Calu3 (cell line): ENCODE measurements around the gene EIF2S3B. TPM values are rescaled to one million over a fixed set of nuclear protein-coding genes. Genes with fewer than 3 reads are reported as not detected.

Experiments used
- BruUV-seq: library from RNA; stranded (reverse); fragments of 400-500 nt; replicated peaks from 2 replicates; lab custom pipeline; 2021; lab: Mats Ljungman, UMichigan
- CTCF ChIA-PET: fragments of 300-600 bp; sonication (Branson Sonifier 250); formaldehyde crosslinking; loops from one replicate; lab custom pipeline; 2022; ENCODE audit warnings: antibody characterized with exemption; lab: Charles Lee
- DNase-seq: peaks from one replicate; pipeline ENCODE4 v3.0.0; 2022
- H3K27ac Mint-ChIP-seq: one replicate; pipeline ENCODE4 v1.8.0; 2022; ENCODE audit warnings: mixed read lengths; ENCODE audit not compliant: unreplicated experiment
- H3K27me3 Mint-ChIP-seq: one replicate; pipeline ENCODE4 v1.8.0; 2022; ENCODE audit warnings: mixed read lengths; ENCODE audit not compliant: unreplicated experiment
- H3K36me3 Mint-ChIP-seq: one replicate; pipeline ENCODE4 v1.8.0; 2022; ENCODE audit warnings: mild to moderate bottlenecking, moderate library complexity, mixed read lengths; ENCODE audit not compliant: insufficient read depth, unreplicated experiment
- H3K4me1 Mint-ChIP-seq: one replicate; pipeline ENCODE4 v1.8.0; 2022; ENCODE audit warnings: mild to moderate bottlenecking, low read depth, mixed read lengths; ENCODE audit not compliant: unreplicated experiment
- H3K4me3 Mint-ChIP-seq: one replicate; pipeline ENCODE4 v1.8.0; 2022; ENCODE audit warnings: mild to moderate bottlenecking, low read depth, moderate library complexity, mixed read lengths; ENCODE audit not compliant: unreplicated experiment
- H3K9me3 Mint-ChIP-seq: one replicate; pipeline ENCODE4 v1.8.0; 2022; ENCODE audit warnings: low read depth, mixed read lengths; ENCODE audit not compliant: unreplicated experiment
- CTCF ChIP-seq: fragments of 200-600 bp; IDR thresholded peaks from one replicate; pipeline ENCODE4 v1.8.0; 2022; ENCODE audit warnings: antibody characterized with exemption; ENCODE audit not compliant: unreplicated experiment
- intact Hi-C: fragments of 100-400 bp; cut with micrococcal nuclease; formaldehyde crosslinking; loops from one replicate; pipeline ENCODE4 v1.10.0; 2022; ENCODE audit not compliant: unreplicated experiment
- total RNA-seq: library from RNA; stranded (reverse); gene quantifications from 2 replicates; pipeline ENCODE4 v1.2.3, GENCODE V29; 2022

The EIF2S3B gene
- total RNA-seq, 1 experiment from 2014 or later: 5.7 TPM

- CTCF ChIA-PET: no interaction called here
Measured at GRCh38 chr12:10537721-10538120, 32.0 kb downstream of the EIF2S3B start.

GRCh38 chr12:10540776-10541205 is 35.1 kb downstream of the EIF2S3B start:
- Mint-ChIP-seq H3K9me3 (no peaks in the 10 kb centered on the region), H3K27me3 (no peaks in the 10 kb centered on the region), H3K36me3 (no peaks in the 10 kb centered on the region), H3K27ac (no peak overlapping the region), H3K4me3 (no peak overlapping the region), H3K4me1 (no peaks in the 10 kb centered on the region)
- CTCF ChIA-PET: no interaction called here
- TF ChIP-seq CTCF: no peak
- intact Hi-C loops: no loop called here
- DNase-seq: no peak
- no TSS peak for BruUV-seq

More at GRCh38 chr12:10537721-10538120, 32.0 kb downstream of the EIF2S3B start:
- Mint-ChIP-seq H3K27me3 (no peaks in the 10 kb centered on the region), H3K9me3 (no peaks in the 10 kb centered on the region), H3K27ac (no peak overlapping the region), H3K4me3 (no peak overlapping the region), H3K4me1 (no peaks in the 10 kb centered on the region), H3K36me3 (no peaks in the 10 kb centered on the region)
- no TSS peak for BruUV-seq
- intact Hi-C loops: no loop called here
- no peak for TF ChIP-seq CTCF
- no peak for DNase-seq

DNA sequence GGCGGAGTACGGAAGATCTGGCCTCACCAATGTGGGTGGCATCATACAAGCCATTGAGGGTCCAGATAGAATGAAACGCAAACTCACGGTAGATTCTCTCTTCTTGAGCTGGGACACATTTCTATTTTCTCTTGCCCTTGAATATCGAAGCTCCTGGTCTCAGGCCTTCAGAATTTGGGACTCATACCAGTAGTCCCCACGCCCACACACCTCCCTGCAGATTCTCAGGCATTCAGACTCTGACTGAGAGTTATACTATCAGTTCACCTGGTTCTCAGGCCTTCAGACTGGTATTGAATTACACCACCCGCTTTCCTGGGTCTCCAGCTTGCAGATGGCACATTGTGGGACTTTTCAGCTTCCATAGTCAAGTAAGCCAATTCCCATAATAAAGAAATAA is 37.8 kb downstream of the EIF2S3B start:
- Mint-ChIP-seq H3K27ac (no peak overlapping the region), H3K36me3 (no peaks in the 10 kb centered on the region), H3K27me3 (no peaks in the 10 kb centered on the region), H3K4me1 (no peaks in the 10 kb centered on the region), H3K4me3 (no peak overlapping the region), H3K9me3 (no peaks in the 10 kb centered on the region)
- no TSS peak for BruUV-seq
- no peak for DNase-seq
- intact Hi-C loops: no loop called here
- CTCF ChIA-PET: interaction anchor here (0.6 kb wide), 1 partner anchor 21 kb away, joined by 3 read pairs; no protein-coding TSS in a partner anchor
- TF ChIP-seq CTCF: no peak

DNA sequence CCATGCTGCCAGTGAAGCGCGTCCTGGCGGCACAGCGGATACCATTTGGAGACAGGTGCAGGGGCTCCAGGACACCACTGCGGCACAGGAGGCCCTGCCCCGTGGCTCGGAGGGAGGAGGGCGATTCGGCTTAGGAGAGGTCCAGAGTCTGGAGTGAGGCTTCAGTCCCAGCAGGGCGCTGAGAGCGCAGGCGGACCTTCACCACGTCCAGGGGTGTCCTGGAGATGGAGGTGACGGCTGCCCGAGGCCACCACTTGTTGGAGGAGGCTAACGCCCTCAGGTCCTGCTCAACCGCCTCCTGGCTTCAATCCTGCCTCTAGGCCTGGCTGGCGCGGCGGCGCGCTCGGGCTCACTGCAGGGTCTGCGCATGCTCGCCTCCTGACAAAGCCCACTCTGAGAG is 45.7 kb downstream of the EIF2S3B start:
- Mint-ChIP-seq H3K27me3 (no peaks in the 10 kb centered on the region), H3K4me1 (no peaks in the 10 kb centered on the region), H3K27ac (no peak overlapping the region), H3K36me3 (no peaks in the 10 kb centered on the region), H3K9me3 (no peaks in the 10 kb centered on the region), H3K4me3 (no peak overlapping the region)
- intact Hi-C loops: no loop called here
- CTCF ChIA-PET: no interaction called here
- TF ChIP-seq CTCF: no peak
- BruUV-seq: no TSS peak
- no peak for DNase-seq
